Osteoblast (primary cell): Measurements from ENCODE around the gene TIAM2. TPM values are rescaled to one million over a fixed set of nuclear protein-coding genes. Genes with fewer than 3 reads are reported as not detected.

Source experiments
- DNase-seq: peaks from one replicate; pipeline ENCODE4 v3.0.0; 2011; ENCODE audit warnings: low spot score, mixed read lengths; ENCODE audit not compliant: insufficient read length; ENCODE audit errors: missing footprints
- H2AFZ ChIP-seq: 2 replicates; pipeline ENCODE4 v1.6.0; 2011; ENCODE audit warnings: mild to moderate bottlenecking, low read length
- H3K27ac ChIP-seq: 2 replicates; pipeline ENCODE4 v1.5.1; 2011; ENCODE audit warnings: mild to moderate bottlenecking, low read depth, low read length, moderate library complexity
- H3K27me3 ChIP-seq: 2 replicates; pipeline ENCODE4 v1.6.0; 2012; ENCODE audit warnings: mild to moderate bottlenecking, control low read depth, inconsistent platforms, low read length, moderate library complexity; ENCODE audit not compliant: insufficient read depth
- H3K36me3 ChIP-seq: 2 replicates; pipeline ENCODE4 v1.5.1; 2011; ENCODE audit warnings: mild to moderate bottlenecking, low read length, control low read depth, moderate library complexity; ENCODE audit not compliant: insufficient read depth
- H3K4me1 ChIP-seq: 2 replicates; pipeline ENCODE4 v1.5.1; 2011; ENCODE audit warnings: mild to moderate bottlenecking, low read length, control low read depth, moderate library complexity; ENCODE audit not compliant: insufficient read depth
- H3K4me2 ChIP-seq: 2 replicates; pipeline ENCODE4 v1.6.0; 2011; ENCODE audit warnings: mild to moderate bottlenecking, low read length; ENCODE audit not compliant: insufficient read depth
- H3K4me3 ChIP-seq: fragments of 200-600 bp; sonication (generic); 3 replicates; pipeline ENCODE4 v1.5.1; 2012; ENCODE audit warnings: mild to moderate bottlenecking, low read length, inconsistent platforms; ENCODE audit not compliant: insufficient read depth
- H3K79me2 ChIP-seq: 2 replicates; pipeline ENCODE4 v1.6.0; 2012; ENCODE audit warnings: mild to moderate bottlenecking, low read length, control low read depth, inconsistent platforms; ENCODE audit not compliant: insufficient read depth
- H3K9me3 ChIP-seq: 2 replicates; pipeline ENCODE4 v1.5.1; 2011; ENCODE audit warnings: low read depth, low read length, control low read depth
- H4K20me1 ChIP-seq: 2 replicates; pipeline ENCODE4 v1.6.0; 2012; ENCODE audit warnings: mild to moderate bottlenecking, low read length, control low read depth; ENCODE audit not compliant: insufficient read depth
- total RNA-seq: library from RNA; depleted of rRNA; stranded (reverse); fragments of >200 nt; gene quantifications from 2 replicates; pipeline ENCODE4 v1.2.3, GENCODE V29; 2012
- TF ChIP-seq, protein P1 (sequence below): IDR thresholded peaks from 2 replicates; pipeline ENCODE4 v1.5.1; 2011; ENCODE audit warnings: mild to moderate bottlenecking, low read depth, low read length, moderate library complexity; ENCODE audit errors: extremely low read depth

Gene TIAM2
- total RNA-seq, 1 donor = 31.8 TPM

DNA sequence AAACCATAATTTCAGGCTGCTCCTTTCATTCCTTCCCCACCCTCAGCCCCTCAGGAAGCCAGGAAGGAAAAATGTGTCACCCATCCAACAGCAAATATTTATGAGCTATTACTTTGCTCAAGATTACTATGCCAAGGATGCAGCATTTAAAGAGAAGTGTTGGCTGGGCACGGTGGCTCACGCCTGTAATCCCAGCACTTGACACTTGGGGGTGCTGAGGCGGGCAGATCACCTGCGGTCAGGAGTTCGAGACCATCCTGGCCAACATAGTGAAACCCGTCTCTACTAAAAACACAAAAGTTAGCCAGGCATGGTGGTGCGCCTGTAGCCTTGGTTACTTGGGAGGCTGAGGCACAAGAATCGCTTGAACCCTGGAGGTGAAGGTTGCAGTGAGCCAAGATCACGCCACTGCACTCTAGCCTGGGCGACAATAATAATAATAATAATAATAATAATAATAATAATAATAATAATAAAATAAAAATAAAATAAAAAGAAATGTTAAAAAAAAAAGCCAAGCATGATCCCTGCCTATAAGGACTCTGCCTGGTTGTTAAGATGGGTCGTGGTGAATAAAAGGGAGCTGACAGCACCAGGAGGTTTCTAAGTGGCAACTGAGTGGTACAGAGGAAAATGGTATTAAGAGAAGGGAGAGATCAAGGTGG lies 20.5 kb upstream of the TIAM2 start:
- no peak overlapping the region for H3K4me3 ChIP-seq

DNA sequence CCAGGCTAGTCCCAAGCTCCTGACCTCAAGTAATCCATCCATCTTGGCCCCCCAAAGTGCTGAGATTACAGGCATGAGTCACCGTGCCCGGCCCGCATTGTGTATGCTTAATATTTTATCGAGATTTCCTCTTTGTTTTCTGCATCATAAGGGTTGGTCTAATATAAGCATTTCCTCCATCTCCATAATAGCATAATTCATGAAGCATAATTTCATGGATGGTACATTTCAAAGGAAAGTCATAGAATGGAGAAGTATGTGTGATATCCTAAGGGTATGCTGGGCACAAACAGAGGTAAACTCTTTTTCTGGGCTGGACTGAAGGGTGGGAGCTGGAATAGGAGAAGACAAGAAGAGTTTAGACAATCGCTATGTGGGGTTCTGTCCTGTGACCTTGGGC lies 17.5 kb upstream of the TIAM2 start:
- Histone ChIP-seq H3K4me3 (no peak overlapping the region), H3K27ac (no peak overlapping the region), H3K4me2 (no peak overlapping the region), H3K36me3 (no peaks in the 10 kb centered on the region), H2AFZ (no peak overlapping the region), H3K27me3 (no peaks in the 10 kb centered on the region), H3K9me3 (no peaks in the 10 kb centered on the region), H3K4me1 (no peaks in the 10 kb centered on the region), H3K79me2 (no peaks in the 10 kb centered on the region), H4K20me1 (no peaks in the 10 kb centered on the region)
- no peak for DNase-seq
- TF ChIP-seq, protein P1, sequence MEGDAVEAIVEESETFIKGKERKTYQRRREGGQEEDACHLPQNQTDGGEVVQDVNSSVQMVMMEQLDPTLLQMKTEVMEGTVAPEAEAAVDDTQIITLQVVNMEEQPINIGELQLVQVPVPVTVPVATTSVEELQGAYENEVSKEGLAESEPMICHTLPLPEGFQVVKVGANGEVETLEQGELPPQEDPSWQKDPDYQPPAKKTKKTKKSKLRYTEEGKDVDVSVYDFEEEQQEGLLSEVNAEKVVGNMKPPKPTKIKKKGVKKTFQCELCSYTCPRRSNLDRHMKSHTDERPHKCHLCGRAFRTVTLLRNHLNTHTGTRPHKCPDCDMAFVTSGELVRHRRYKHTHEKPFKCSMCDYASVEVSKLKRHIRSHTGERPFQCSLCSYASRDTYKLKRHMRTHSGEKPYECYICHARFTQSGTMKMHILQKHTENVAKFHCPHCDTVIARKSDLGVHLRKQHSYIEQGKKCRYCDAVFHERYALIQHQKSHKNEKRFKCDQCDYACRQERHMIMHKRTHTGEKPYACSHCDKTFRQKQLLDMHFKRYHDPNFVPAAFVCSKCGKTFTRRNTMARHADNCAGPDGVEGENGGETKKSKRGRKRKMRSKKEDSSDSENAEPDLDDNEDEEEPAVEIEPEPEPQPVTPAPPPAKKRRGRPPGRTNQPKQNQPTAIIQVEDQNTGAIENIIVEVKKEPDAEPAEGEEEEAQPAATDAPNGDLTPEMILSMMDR = no peak

More for the DNA sequence above, 20.5 kb upstream of the TIAM2 start:
- Histone ChIP-seq H3K4me2 (no peak overlapping the region), H3K9me3 (no peaks in the 10 kb centered on the region), H4K20me1 (no peaks in the 10 kb centered on the region), H3K27me3 (no peaks in the 10 kb centered on the region), H2AFZ (no peak overlapping the region), H3K79me2 (no peaks in the 10 kb centered on the region), H3K4me1 (no peaks in the 10 kb centered on the region), H3K36me3 (no peaks in the 10 kb centered on the region), H3K27ac (no peak overlapping the region)
- no peak for DNase-seq
- TF ChIP-seq, protein P1 = no peak

- Histone ChIP-seq H3K27ac (no peak overlapping the region), H3K4me1 (peaks cover 3% of the 10 kb centered on the region), H2AFZ (no peak overlapping the region), H3K79me2 (no peaks in the 10 kb centered on the region), H3K4me3 (no peak overlapping the region), H3K36me3 (no peaks in the 10 kb centered on the region), H3K4me2 (no peak overlapping the region), H3K9me3 (no peaks in the 10 kb centered on the region), H3K27me3 (no peaks in the 10 kb centered on the region), H4K20me1 (no peaks in the 10 kb centered on the region)
- no peak for DNase-seq
- TF ChIP-seq, protein P1 = no peak
Observed at GRCh38 chr6:154980273-154981078, 14.6 kb upstream of the TIAM2 start.
